Measurements from ENCODE around the gene PIK3R5. TPM values are rescaled to one million over a fixed set of nuclear protein-coding genes. Genes with fewer than 3 reads are reported as not detected.
"Not testable (repeated sequence)": the region's sequence is repeated elsewhere in the genome, so short reads cannot be mapped to it uniquely, and the experiment has no call there.

Gene PIK3R5
- total and polyA plus RNA-seq, 9 donors = 0.93 to 2.0 (median 1.3) TPM

- under 1% methylated on average over 64 of the region's 69 CpGs for WGBS (ENCODE audit: insufficient coverage)
- peaks cover 57% of the 10 kb centered on the region for H3K27me3 ChIP-seq (ENCODE audit: control insufficient read depth, insufficient read depth, low read length)
- H3K9me3 ChIP-seq (replicated peaks; ENCODE audit: control insufficient read depth, low read depth, low read length) = peaks cover 2% of the 10 kb centered on the region
- no peak overlapping the region for H3K27ac ChIP-seq (ENCODE audit: low read length)
- H3K36me3 ChIP-seq (ENCODE audit: control insufficient read depth, insufficient read depth, low read length) = no peaks in the 10 kb centered on the region
- DNase-seq = peak; percentile 50
- H3K4me1 ChIP-seq (ENCODE audit: control insufficient read depth, insufficient read depth, low read length) = peaks cover 14% of the 10 kb centered on the region
- no peak overlapping the region for H3K4me3 ChIP-seq (ENCODE audit: low read length)
Measured at GRCh38 chr17:9002606-9003354, 37.3 kb upstream of the PIK3R5 start.

- no peak for DNase-seq
- WGBS (ENCODE audit: insufficient coverage) = 14% methylated on average over 11 of the region's 15 CpGs
Measured at GRCh38 chr17:9002227-9002605, 36.7 kb upstream of the PIK3R5 start.

GRCh38 chr17:9001559-9001958 lies 36.1 kb upstream of the PIK3R5 start:
- Histone ChIP-seq H3K27me3 (ENCODE audit: control insufficient read depth, insufficient read depth, low read length) (peaks cover 51% of the 10 kb centered on the region), H3K9me3 (replicated peaks; ENCODE audit: control insufficient read depth, low read depth, low read length) (peaks cover 2% of the 10 kb centered on the region), H3K27ac (ENCODE audit: low read length) (no peak overlapping the region), H3K4me1 (ENCODE audit: control insufficient read depth, insufficient read depth, low read length) (peaks cover 14% of the 10 kb centered on the region), H3K36me3 (ENCODE audit: control insufficient read depth, insufficient read depth, low read length) (no peaks in the 10 kb centered on the region), H3K4me3 (ENCODE audit: low read length) (no peak overlapping the region)
- no peak for DNase-seq
- WGBS (ENCODE audit: insufficient coverage) = no CpG with 5 or more reads among the region's 3 CpGs

More at GRCh38 chr17:9002227-9002605, 36.7 kb upstream of the PIK3R5 start:
- Histone ChIP-seq H3K36me3 (ENCODE audit: control insufficient read depth, insufficient read depth, low read length) (no peaks in the 10 kb centered on the region), H3K4me1 (ENCODE audit: control insufficient read depth, insufficient read depth, low read length) (peaks cover 14% of the 10 kb centered on the region), H3K4me3 (ENCODE audit: low read length) (no peak overlapping the region), H3K27ac (ENCODE audit: low read length) (no peak overlapping the region), H3K27me3 (ENCODE audit: control insufficient read depth, insufficient read depth, low read length) (peaks cover 54% of the 10 kb centered on the region), H3K9me3 (replicated peaks; ENCODE audit: control insufficient read depth, low read depth, low read length) (peaks cover 2% of the 10 kb centered on the region)

GRCh38 chr17:8997994-8998628 lies 32.6 kb upstream of the PIK3R5 start:
- Histone ChIP-seq H3K36me3 (ENCODE audit: control insufficient read depth, insufficient read depth, low read length) (no peaks in the 10 kb centered on the region), H3K27ac (ENCODE audit: low read length) (no peak overlapping the region), H3K27me3 (ENCODE audit: control insufficient read depth, insufficient read depth, low read length) (peaks cover 21% of the 10 kb centered on the region), H3K4me1 (ENCODE audit: control insufficient read depth, insufficient read depth, low read length) (peaks cover 7% of the 10 kb centered on the region), H3K9me3 (replicated peaks; ENCODE audit: control insufficient read depth, low read depth, low read length) (peaks cover 2% of the 10 kb centered on the region), H3K4me3 (ENCODE audit: low read length) (no peak overlapping the region)
- no peak for DNase-seq
- WGBS (ENCODE audit: insufficient coverage) = 0% methylated on average over 1 of the region's 9 CpGs

GRCh38 chr17:8995711-8996110 lies 30.2 kb upstream of the PIK3R5 start:
- Histone ChIP-seq H3K4me1 (ENCODE audit: control insufficient read depth, insufficient read depth, low read length) (peaks cover 5% of the 10 kb centered on the region), H3K4me3 (ENCODE audit: low read length) (no peak overlapping the region), H3K9me3 (replicated peaks; ENCODE audit: control insufficient read depth, low read depth, low read length) (peaks cover 2% of the 10 kb centered on the region), H3K27me3 (ENCODE audit: control insufficient read depth, insufficient read depth, low read length) (peaks cover 5% of the 10 kb centered on the region), H3K36me3 (ENCODE audit: control insufficient read depth, insufficient read depth, low read length) (no peaks in the 10 kb centered on the region), H3K27ac (ENCODE audit: low read length) (no peak overlapping the region)
- DNase-seq = no peak
- WGBS (ENCODE audit: insufficient coverage) = 18% methylated on average over 4 of the region's 7 CpGs

- 13% methylated on average over 5 of the region's 7 CpGs for WGBS (ENCODE audit: insufficient coverage)
- no peaks in the 10 kb centered on the region for H3K9me3 ChIP-seq (replicated peaks; ENCODE audit: control insufficient read depth, low read depth, low read length)
- no peaks in the 10 kb centered on the region for H3K36me3 ChIP-seq (ENCODE audit: control insufficient read depth, insufficient read depth, low read length)
- peaks cover 5% of the 10 kb centered on the region for H3K27me3 ChIP-seq (ENCODE audit: control insufficient read depth, insufficient read depth, low read length)
- DNase-seq = peak; percentile 36
- peaks cover 5% of the 10 kb centered on the region for H3K4me1 ChIP-seq (ENCODE audit: control insufficient read depth, insufficient read depth, low read length)
- H3K27ac ChIP-seq (ENCODE audit: low read length) = no peak overlapping the region
- H3K4me3 ChIP-seq (ENCODE audit: low read length) = no peak overlapping the region
Measured at GRCh38 chr17:8994319-8994718, 28.8 kb upstream of the PIK3R5 start.

- H3K27me3 ChIP-seq (ENCODE audit: control insufficient read depth, insufficient read depth, low read length) = peaks cover 5% of the 10 kb centered on the region
- DNase-seq = peak; percentile 74
- no peaks in the 10 kb centered on the region for H3K9me3 ChIP-seq (replicated peaks; ENCODE audit: control insufficient read depth, low read depth, low read length)
- H3K4me1 ChIP-seq (ENCODE audit: control insufficient read depth, insufficient read depth, low read length) = peaks cover 5% of the 10 kb centered on the region
- WGBS (ENCODE audit: insufficient coverage) = 82% methylated on average over 6 of the region's 10 CpGs
- H3K4me3 ChIP-seq (ENCODE audit: low read length) = no peak overlapping the region
- H3K36me3 ChIP-seq (ENCODE audit: control insufficient read depth, insufficient read depth, low read length) = no peaks in the 10 kb centered on the region
- no peak overlapping the region for H3K27ac ChIP-seq (ENCODE audit: low read length)
Measured at GRCh38 chr17:8991514-8992285, 26.2 kb upstream of the PIK3R5 start.

GRCh38 chr17:8988263-8988935 lies 22.9 kb upstream of the PIK3R5 start:
- H3K9me3 ChIP-seq (replicated peaks; ENCODE audit: control insufficient read depth, low read depth, low read length); H3K4me1 ChIP-seq (ENCODE audit: control insufficient read depth, insufficient read depth, low read length); H3K27me3 ChIP-seq (ENCODE audit: control insufficient read depth, insufficient read depth, low read length); DNase-seq; H3K36me3 ChIP-seq (ENCODE audit: control insufficient read depth, insufficient read depth, low read length); H3K27ac ChIP-seq (ENCODE audit: low read length); H3K4me3 ChIP-seq (ENCODE audit: low read length): not testable (repeated sequence)
- WGBS (ENCODE audit: insufficient coverage) = no CpG with 5 or more reads among the region's 2 CpGs

- Histone ChIP-seq H3K4me3 (ENCODE audit: low read length) (no peak overlapping the region), H3K36me3 (ENCODE audit: control insufficient read depth, insufficient read depth, low read length) (no peaks in the 10 kb centered on the region), H3K9me3 (replicated peaks; ENCODE audit: control insufficient read depth, low read depth, low read length) (peaks cover 5% of the 10 kb centered on the region), H3K4me1 (ENCODE audit: control insufficient read depth, insufficient read depth, low read length) (no peaks in the 10 kb centered on the region), H3K27me3 (ENCODE audit: control insufficient read depth, insufficient read depth, low read length) (peaks cover 2% of the 10 kb centered on the region), H3K27ac (ENCODE audit: low read length) (no peak overlapping the region)
- DNase-seq = no peak
- 67% methylated on average over 1 of the region's 2 CpGs for WGBS (ENCODE audit: insufficient coverage)
Measured at GRCh38 chr17:8986295-8986694, 20.8 kb upstream of the PIK3R5 start.
